Measurements from ENCODE around the gene CYP27A1.
A peak's percentile ranks its signal among the peaks of the same experiment; 100 is the strongest.

Gene CYP27A1

GRCh38 chr2:218858671-218859555 lies 77.0 kb downstream of the CYP27A1 start:
- DNase-seq (ENCODE audit: low read depth) = no peak

GRCh38 chr2:218859556-218859987 lies 77.6 kb downstream of the CYP27A1 start, which contains the start of gene WNT6:
TSS of gene WNT6 (plus strand) at chr2:218859805. CDS start at chr2:218860038, 233 bp downstream.
- DNase-seq (ENCODE audit: low read depth) = no peak

DNA sequence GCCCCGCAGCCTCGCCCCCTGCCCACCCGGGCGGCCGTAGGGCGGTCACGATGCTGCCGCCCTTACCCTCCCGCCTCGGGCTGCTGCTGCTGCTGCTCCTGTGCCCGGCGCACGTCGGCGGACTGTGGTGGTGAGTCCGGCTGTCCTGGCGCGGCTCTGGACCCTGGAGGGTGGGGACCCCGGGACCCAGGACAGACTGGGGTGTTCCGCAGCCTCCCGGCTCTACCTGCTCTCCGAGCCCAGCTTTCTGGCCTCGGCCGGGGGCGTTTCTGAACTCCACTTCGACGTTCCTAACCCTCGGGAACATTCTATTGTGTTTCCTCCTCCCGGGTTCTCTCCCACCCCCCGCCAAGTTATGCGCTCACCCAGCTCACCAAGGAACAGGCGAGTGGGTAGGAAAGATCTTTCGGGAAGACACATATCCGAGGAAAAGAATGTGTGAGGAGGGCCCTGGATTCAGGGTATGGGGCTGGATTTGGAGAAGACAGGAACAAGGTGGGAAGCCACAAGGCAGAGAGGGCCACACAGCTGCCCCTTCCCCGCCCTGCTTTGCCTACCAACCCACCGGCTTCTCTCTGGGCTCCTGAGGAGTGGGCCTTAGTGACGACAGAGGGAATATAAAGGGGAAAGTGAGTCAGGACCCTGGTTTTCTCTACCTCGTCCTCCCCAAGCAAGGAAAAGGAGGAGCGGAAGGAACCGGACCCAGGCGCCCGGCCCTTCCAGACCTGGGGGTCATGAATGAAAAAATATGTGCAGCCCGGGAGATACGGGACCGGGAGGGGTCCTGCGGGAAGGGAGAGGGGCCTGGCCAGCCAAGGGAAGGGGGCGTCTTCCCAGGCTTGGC lies 78.3 kb downstream of the CYP27A1 start:
- DNase-seq (ENCODE audit: low read depth) = no peak

- peak; percentile 26 for DNase-seq (ENCODE audit: low read depth)
Observed at GRCh38 chr2:218860950-218861381, 79.0 kb downstream of the CYP27A1 start.

GRCh38 chr2:218861645-218862318 lies 79.8 kb downstream of the CYP27A1 start:
- no peak for DNase-seq (ENCODE audit: low read depth)

GRCh38 chr2:218863021-218863520 lies 81.1 kb downstream of the CYP27A1 start:
- no peak for DNase-seq (ENCODE audit: low read depth)

Measured in iris pigment epithelial cell (primary cell).